ENCODE results near the gene TFG.

The TFG gene

GRCh38 chr3:100783619-100784018, 74.3 kb downstream of the TFG start:
- DNase-seq, result no peak
- intact Hi-C loops (cut with DNase I), result no loop called here

DNA sequence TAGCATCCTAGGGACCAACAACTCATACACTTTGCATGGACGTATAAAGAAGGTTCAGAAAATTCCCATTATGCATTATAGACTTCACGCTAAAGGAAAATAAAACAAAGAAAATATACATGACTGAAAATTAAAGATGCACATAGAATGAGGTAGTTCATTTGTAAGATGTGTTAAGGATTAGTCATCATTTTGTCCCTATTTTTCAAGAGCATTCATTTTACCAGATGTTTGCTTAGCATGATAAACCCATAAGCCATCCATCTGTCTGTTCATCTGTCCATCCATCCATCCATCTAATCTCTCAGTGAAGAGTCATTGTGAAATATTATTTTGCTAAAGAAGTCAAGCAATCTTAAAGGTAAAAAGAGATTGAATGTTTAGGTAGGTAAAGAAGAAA, 80.3 kb downstream of the TFG start:
- DNase-seq, result no peak
- intact Hi-C loops (cut with DNase I), result no loop called here

GRCh38 chr3:100796556-100796955, 87.3 kb downstream of the TFG start:
- no peak for DNase-seq
- intact Hi-C loops (cut with DNase I), result no loop called here

- intact Hi-C loops (cut with DNase I), result no loop called here
- DNase-seq, result no peak
These were observed 88.7 kb downstream of the TFG start for GRCh38 chr3:100798012-100798411.

Data from posterior cingulate gyrus (tissue), 11 donors.